GM18502 (cell line): ENCODE data around the gene ITGB1.
"Not testable (repeated sequence)": the region's sequence is repeated elsewhere in the genome, so short reads cannot be mapped to it uniquely, and the experiment has no call there.

Source experiments
- ATAC-seq: cut with Tn5 transposase; IDR thresholded peaks from one replicate; pipeline ENCODE4 v1.9.1; 2021; ENCODE audit warnings: mild to moderate bottlenecking; ENCODE audit not compliant: unreplicated experiment, poor library complexity

The ITGB1 gene

DNA sequence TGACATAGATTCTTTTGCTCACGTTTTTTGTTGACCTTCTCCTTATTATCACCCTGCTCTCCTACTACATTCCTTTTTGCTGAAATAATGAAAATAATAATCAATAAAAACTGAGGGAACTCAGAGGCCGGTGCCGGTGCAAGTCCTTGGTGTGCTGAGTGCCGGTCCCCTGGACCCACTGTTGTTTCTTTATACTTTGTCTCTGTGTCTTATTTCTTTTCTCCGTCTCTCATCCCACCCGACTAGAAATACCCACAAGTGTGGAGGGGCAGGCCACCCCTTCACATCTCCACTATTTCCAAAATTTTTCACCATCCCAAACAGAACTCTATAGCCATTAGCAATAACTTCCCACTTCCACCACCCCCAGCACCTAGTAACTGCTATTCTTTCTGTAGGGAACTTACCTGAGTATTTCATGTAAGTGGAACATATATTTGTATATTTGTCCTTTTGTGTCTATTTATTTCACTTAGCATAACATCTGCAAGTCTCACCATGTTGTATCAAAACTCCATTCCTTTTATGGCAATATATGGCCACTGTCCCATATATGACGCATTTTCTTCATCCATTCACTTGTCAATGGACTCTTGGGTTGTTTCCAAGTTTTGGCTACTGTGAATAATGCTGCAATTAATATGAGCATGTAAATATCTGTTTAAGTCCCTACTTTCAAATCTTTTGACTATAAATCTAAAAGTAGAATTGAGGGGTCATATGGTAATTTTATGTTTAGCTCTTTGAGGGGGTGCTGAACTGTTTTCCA lies 62.6 kb downstream of the ITGB1 start:
- ATAC-seq: not testable (repeated sequence)

DNA sequence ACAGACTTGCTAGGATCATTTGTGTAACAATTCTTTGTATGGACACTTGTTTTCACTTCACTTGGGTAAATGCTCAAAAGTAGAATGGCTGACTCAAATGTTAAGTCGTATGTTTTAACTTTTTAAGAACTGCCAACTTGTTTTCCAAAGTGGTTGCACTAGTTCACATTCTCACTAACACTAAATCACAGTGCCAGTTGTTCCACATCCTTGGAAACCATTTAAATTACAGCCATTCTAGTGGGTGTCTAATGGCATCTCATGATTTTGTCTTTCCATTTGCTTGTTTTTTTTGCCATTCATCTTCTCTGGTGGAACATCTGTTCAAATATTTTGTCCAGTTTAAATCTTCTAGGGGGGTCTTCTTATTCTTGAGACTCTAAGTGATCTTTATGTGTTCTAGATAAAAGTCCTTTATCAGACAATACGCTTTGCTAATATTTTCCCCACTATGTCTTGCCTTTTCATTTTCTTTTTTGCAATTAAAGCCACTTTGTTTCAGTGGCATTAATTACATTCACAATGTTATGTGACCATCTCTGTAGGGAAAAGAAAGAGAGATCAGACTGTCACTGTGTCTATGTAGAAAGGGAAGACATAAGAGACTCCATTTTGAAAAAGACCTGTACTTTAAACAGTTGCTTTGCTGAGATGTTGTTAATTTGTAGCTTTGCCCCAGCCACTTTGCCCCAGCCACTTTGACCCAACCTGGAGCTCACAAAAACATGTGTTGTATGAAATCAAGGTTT lies 63.9 kb downstream of the ITGB1 start:
- ATAC-seq: no peak

DNA sequence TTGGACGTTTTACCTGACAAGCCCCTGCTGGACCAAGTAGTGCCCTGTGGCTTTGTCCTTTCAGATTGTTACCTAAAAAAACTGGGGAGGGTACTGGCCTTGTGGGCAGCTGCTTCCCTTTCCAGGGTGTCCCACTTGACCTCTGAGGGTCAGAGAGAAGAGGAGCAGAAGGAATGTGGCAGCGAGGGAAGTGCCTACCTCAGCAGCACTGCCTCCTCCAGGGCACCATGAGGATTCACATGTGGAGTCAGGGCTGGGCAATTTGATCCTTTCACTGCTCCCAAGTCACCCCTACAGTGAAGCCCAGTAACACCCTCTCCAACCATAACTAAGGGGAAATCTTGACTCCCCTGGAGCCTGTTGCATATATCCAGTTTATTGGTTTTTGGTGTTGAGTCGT lies 64.6 kb downstream of the ITGB1 start:
- no peak for ATAC-seq

DNA sequence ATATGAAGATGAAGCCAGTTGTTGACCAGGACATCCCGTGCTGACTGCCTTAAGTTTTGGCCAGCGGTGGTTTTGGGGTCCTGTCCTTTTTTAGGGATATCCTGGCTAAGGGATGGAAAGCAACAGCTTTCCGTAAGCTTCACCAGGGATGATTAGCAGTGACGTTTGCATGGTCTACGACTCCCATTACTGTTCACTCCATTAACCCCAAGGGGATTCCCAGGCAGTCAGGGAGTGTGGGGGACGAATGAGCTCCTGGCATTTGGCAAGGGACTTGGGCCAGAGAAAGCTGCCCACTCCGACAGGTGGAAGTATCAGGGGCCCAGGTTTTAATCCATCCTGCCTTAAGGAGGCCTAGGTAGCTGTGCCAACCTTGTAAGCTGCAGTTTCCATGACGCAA lies 66.8 kb downstream of the ITGB1 start:
- no peak for ATAC-seq

DNA sequence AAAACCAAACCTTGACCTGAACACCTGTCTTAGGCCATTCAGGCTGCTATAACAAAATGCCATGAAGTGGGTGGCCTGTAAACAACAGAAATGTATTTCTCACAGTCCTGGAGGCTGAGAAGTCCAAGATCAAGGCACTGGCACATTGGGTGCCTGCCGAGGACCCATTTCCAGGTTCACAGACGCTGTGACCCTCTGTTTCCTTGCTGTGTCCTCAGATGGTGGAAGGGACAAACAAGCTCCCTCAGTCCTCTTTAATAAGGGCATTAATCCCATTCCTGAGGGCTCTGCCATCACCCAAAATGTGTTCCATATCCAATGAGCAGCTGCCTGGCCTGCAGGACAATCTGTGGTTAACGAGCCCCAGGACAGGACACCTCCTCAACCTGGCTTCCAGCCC lies 67.6 kb downstream of the ITGB1 start:
- ATAC-seq: no peak

DNA sequence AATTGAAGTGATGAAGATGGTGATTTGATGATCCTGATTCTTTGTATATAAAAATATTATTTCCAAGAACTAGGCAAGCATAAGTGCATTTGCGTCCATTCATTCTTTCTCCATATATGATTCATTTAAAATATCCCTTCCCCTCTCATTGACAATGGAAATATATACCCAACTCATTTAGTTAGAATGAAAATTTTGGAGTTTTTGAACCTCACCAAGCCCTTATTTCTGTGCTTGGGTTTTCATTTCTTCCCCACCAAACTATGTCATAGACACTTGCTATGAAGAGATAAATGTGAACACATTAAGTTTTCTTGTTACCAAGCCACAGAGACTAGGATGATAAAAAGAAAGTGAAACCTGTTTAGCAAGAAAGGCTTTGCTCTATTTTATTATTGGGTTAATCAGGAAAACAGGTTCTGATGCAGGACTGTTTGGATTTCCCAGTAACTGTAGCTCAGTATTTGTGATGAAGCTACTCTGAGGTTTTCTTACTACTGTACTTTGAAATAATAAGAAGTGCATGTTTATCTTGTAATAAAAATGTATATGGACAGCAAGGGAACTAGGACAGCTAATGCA lies 68.3 kb downstream of the ITGB1 start:
- no peak for ATAC-seq

DNA sequence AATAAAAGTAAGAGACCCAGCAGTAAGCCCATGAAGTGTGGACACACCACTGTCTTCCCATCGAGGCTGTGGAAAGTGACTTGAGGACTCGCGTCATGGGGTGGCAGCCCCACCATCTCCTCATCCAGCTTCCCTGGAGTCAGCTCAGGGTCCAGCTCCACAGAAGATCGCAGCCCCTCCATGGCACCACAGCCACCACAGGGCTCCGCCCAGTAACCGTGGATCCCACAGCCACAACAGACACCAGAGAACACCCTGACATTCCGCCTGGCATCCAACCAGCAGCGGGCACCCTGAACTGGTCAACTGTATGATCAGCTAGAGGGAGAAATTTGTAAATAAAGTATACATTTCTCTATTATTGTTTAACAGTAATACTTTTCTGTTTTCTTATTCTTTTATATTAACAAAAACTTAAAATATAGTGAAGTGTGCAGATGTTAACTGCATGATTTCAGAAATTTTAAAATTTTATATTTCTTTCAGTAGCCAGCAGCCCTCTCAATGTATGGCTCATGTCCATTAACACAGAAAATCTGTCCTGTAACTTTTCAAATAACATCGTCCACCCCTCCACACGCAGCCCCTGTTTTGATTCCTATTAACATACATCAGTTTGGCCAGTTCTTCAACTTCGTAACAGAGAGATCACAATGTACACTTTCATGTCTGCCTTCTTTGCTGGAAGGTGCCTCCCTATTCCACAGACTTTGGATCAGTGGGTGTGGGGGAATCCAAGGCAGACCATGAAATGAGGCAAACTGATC lies 69.7 kb downstream of the ITGB1 start:
- ATAC-seq: no peak

DNA sequence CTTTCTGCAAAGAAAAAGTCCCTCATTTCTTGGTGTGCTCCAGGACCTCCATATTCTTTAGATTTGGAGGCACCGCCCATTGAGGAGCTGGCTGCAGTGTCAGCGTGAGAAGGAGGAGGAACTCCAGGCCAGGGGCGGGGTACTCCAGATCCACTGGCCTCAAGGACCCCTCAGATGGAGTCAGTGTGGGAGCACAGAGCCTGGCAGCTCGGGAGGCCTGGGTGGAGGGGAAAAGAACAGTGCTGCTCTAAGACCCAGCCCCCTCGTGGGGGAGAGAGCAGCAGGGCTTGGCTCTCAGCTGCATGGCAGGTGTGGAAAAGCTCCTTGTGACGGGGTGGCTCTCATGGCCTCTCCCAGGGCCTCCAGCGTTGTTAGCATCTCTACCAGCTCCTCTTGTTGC lies 70.5 kb downstream of the ITGB1 start:
- ATAC-seq: no peak

DNA sequence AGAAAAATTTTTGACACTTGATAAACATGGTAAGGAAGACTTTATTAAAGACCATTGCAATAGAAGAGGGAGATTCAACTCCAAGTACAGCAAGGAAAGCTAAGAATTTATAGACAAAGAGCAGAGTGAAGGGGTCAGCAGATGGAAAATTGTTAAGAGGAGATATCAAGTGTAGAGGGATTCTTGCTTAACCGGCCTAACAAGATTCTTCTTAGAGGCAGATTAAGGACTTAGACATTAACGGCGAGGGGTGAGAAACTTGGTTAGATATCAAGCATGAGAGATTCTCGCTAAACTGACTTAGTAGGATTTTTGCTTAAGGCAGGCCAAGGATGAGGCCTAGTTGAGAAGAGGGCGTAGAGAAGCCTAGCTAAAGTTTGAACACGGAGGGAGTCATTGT lies 76.0 kb downstream of the ITGB1 start:
- no peak for ATAC-seq

DNA sequence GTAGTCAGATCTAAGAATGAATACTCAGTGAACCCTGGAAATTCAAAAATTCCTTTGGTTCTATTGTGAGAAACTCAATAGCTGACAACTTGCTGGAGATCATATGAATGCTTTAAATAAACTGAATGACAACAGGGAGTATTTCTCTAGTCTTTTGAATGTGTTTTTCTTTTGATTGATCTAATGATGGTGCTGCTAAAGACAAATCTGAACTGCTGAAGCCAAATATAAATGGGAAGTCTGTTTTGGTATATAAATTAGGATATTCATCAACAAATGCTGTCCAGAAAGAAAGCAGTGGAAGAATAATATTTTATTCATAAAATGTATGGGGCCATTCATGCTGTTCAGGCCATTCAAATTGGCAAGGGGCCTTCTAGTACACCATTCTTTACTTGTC lies 79.4 kb downstream of the ITGB1 start:
- ATAC-seq: no peak

DNA sequence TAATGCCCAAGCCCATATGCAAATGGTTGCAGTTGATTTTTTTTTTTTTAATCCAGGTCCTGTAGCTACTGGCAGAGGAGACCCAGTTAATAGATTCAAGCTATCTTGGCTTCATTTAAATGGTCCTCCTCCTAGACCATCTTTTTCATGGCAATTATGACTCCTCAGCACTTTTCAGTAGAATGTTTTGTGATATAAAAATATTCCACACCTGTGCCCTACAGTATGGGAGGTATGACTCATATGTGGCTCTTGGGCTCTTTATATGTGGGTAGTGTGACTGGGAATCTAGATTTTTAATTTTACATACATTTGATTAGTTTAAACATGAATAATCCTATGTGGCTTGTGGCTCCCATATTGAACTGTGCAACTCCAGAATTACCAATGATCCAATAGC lies 80.1 kb downstream of the ITGB1 start:
- no peak for ATAC-seq

DNA sequence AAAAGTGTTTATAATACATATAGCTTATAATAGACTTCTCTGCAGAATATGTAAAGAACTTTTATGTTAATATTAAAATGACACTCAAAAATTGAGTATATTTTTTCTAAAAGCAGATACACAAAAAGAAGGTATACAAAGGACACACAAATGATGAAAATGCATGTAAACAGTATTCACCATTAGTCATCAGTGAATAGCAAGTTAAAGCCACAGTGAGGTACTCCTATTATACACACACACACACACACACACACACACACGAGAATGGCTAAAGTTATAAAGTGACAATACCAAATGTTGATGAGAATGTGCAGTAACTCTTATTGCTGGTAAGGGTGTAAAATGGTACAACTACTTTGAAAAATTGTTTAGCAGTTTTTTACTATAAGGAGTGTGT lies 92.9 kb downstream of the ITGB1 start:
- ATAC-seq: no peak

DNA sequence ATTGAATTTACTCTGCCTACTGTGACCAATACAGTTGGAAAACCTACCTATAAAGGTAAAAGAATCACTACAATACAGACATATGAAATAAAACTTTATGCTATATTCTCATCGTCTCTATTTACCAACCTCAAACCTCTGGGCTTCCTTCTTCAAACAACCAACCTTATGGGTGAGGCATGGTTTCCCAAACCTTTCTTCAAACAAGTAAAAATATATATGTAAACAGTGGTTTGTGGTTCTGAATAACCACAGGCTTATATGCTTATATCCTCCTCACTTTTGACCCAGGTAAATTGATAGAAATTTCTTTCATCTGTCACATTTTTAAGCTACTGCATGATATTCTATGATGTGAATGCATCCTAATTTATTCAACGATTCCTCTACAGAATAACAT lies 103.6 kb downstream of the ITGB1 start:
- ATAC-seq: no peak

DNA sequence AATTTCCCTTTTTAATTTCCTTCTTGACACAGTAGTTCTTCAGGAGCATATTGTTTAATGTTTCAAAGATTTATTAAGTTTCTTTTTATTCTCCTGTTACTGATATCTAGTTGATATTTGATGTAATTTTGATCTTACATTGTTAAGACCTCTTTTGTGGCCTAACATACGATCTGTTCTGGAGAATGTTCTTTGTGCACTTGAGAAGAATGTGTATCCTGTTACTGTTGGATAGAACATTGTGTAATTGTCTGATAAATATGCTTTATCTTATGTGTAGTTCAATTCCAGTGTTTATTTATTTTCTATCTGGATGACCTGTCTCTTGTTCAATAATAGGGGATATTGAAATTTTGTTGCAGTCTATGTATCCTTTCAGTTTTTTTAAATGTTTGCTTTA lies 106.7 kb downstream of the ITGB1 start:
- ATAC-seq: no peak
